Mesenchymal stem cell (in vitro differentiated cells and primary cell): Measurements from ENCODE around the gene AOX1.
"Not testable (repeated sequence)": the region's sequence is repeated elsewhere in the genome, so short reads cannot be mapped to it uniquely, and the experiment has no call there.

Source experiments
- DNase-seq: peaks from one replicate; pipeline ENCODE4 v3.0.0-alpha.2; 2013
- H2AFZ ChIP-seq: one replicate; pipeline ENCODE4 v1.6.1; 2013; ENCODE audit warnings: low read depth, mild to moderate bottlenecking, control low read depth, inconsistent platforms, low read length, moderate library complexity
- H2AK5ac ChIP-seq: 2 replicates; pipeline ENCODE4 v1.6.1; 2013; ENCODE audit warnings: low read length, moderate library complexity, mild to moderate bottlenecking, inconsistent platforms; ENCODE audit not compliant: severe bottlenecking
- H2BK120ac ChIP-seq: one replicate; pipeline ENCODE4 v1.6.1; 2013; ENCODE audit warnings: low read depth, mild to moderate bottlenecking, inconsistent platforms, low read length, moderate library complexity
- H2BK12ac ChIP-seq, 2 experiments: one replicate each; pipeline ENCODE4 v1.6.1; 2013; ENCODE audit warnings: inconsistent platforms in 2 of 2, low read length in 2 of 2, mild to moderate bottlenecking in 2 of 2, moderate library complexity in 2 of 2, control low read depth in 1 of 2
- H2BK15ac ChIP-seq: one replicate; pipeline ENCODE4 v1.6.1; 2013; ENCODE audit warnings: mild to moderate bottlenecking, low read depth, inconsistent platforms; ENCODE audit not compliant: poor library complexity, severe bottlenecking
- H2BK5ac ChIP-seq: 2 replicates; pipeline ENCODE4 v1.6.1; 2013; ENCODE audit warnings: low read depth, mild to moderate bottlenecking, low read length, control low read depth, inconsistent platforms; ENCODE audit not compliant: poor library complexity, severe bottlenecking
- H3K14ac ChIP-seq, 2 experiments: one replicate each; pipeline ENCODE4 v1.6.1; 2013; ENCODE audit warnings: inconsistent platforms in 2 of 2, low read length in 2 of 2, control low read depth in 1 of 2, mild to moderate bottlenecking in 1 of 2, moderate library complexity in 1 of 2
- H3K18ac ChIP-seq, 2 experiments: one replicate each; pipeline ENCODE4 v1.6.1; 2013; ENCODE audit warnings: inconsistent platforms in 2 of 2, low read length in 2 of 2, control low read depth in 1 of 2, low read depth in 1 of 2, mild to moderate bottlenecking in 1 of 2
- H3K23ac ChIP-seq, 2 experiments: one replicate each; pipeline ENCODE4 v1.6.1; 2013; ENCODE audit warnings: inconsistent platforms in 2 of 2, low read length in 2 of 2, mild to moderate bottlenecking in 2 of 2, moderate library complexity in 2 of 2, control low read depth in 1 of 2
- H3K27ac ChIP-seq: 2 replicates; pipeline ENCODE4 v1.5.1; 2013; ENCODE audit warnings: mild to moderate bottlenecking, moderate library complexity, low read length, control low read depth, inconsistent platforms; ENCODE audit not compliant: poor library complexity, severe bottlenecking
- H3K27me3 ChIP-seq, 2 experiments: 2 replicates each; pipeline versions ENCODE4 v1.6.1 to v1.7.0; 2013; ENCODE audit warnings: low read length in 2 of 2, mild to moderate bottlenecking in 2 of 2, moderate library complexity in 2 of 2, control low read depth in 1 of 2, inconsistent platforms in 1 of 2; ENCODE audit not compliant: control insufficient read depth in 1 of 2, insufficient read depth in 1 of 2
- H3K36me3 ChIP-seq, 2 experiments: 2 replicates each; pipeline versions ENCODE4 v1.6.1 to v1.7.0; 2013; ENCODE audit warnings: low read length in 2 of 2, control low read depth in 1 of 2, inconsistent platforms in 1 of 2, low read depth in 1 of 2, mild to moderate bottlenecking in 1 of 2; ENCODE audit not compliant: insufficient read depth in 2 of 2, control insufficient read depth in 1 of 2
- H3K4ac ChIP-seq, 2 experiments: one replicate each; pipeline ENCODE4 v1.6.1; 2013; ENCODE audit warnings: inconsistent platforms in 2 of 2, low read length in 2 of 2, mild to moderate bottlenecking in 2 of 2, moderate library complexity in 2 of 2, control low read depth in 1 of 2, low read depth in 1 of 2
- H3K4me1 ChIP-seq: 2 replicates; pipeline ENCODE4 v1.6.1; 2013; ENCODE audit warnings: low read depth, low read length, control low read depth; ENCODE audit not compliant: control insufficient read depth, insufficient read depth
- H3K4me2 ChIP-seq: 2 replicates; pipeline ENCODE4 v1.6.1; 2013; ENCODE audit warnings: low read length, mild to moderate bottlenecking, inconsistent platforms; ENCODE audit not compliant: poor library complexity, severe bottlenecking
- H3K4me3 ChIP-seq, 2 experiments: 2 replicates each; pipeline versions ENCODE4 v1.5.1 to v1.7.0; 2013; ENCODE audit warnings: low read length in 2 of 2, mild to moderate bottlenecking in 2 of 2, control low read depth in 1 of 2, low read depth in 1 of 2; ENCODE audit not compliant: insufficient read depth in 1 of 2
- H3K79me1 ChIP-seq: replicated peaks from 2 replicates; pipeline ENCODE4 v1.6.1; 2013; ENCODE audit warnings: mild to moderate bottlenecking, control low read depth, low read length, inconsistent platforms; ENCODE audit not compliant: poor library complexity, severe bottlenecking
- H3K9ac ChIP-seq: 2 replicates; pipeline ENCODE4 v1.7.0; 2013; ENCODE audit warnings: mild to moderate bottlenecking, low read length, moderate library complexity
- H3K9me3 ChIP-seq: 2 replicates; pipeline ENCODE4 v1.7.0; 2013; ENCODE audit warnings: mild to moderate bottlenecking, low read length; ENCODE audit not compliant: control insufficient read depth
- H4K8ac ChIP-seq: one replicate; pipeline ENCODE4 v1.6.1; 2013; ENCODE audit warnings: inconsistent platforms, mild to moderate bottlenecking, low read length, moderate library complexity
- H4K91ac ChIP-seq: one replicate; pipeline ENCODE4 v1.6.1; 2013; ENCODE audit warnings: mild to moderate bottlenecking, low read length, inconsistent platforms
- WGBS: methylation state at CpG from one replicate; pipeline ENCODE4 v1.1.7; 2013; ENCODE audit warnings: mixed read lengths; 5-methylcytosine and 5-hydroxymethylcytosine counted together

Gene AOX1

GRCh38 chr2:200608341-200609027, 22.7 kb downstream of the AOX1 start:
- Histone ChIP-seq H3K4me3 (peak overlapping the region in 1 of 2 experiments; percentile 31), H3K9ac (peak overlapping the region; percentile 21), H3K27me3 (no peaks in the 10 kb centered on the region), H3K4ac (no peak overlapping the region), H3K4me1 (peaks cover 4% of the 10 kb centered on the region), H3K4me2 (no peak overlapping the region), H2BK120ac (no peak overlapping the region), H2BK15ac (no peak overlapping the region), H3K9me3 (no peaks in the 10 kb centered on the region), H4K8ac (no peak overlapping the region), H4K91ac (no peak overlapping the region), H2BK12ac (no peak overlapping the region), H2BK5ac (no peak overlapping the region), H3K36me3 (peaks cover 0 to 60% of the 10 kb centered on the region in 2 experiments), H3K79me1 (no peaks in the 10 kb centered on the region), H3K14ac (no peak overlapping the region), H3K27ac (peak overlapping the region; percentile 58), H3K23ac (no peak overlapping the region), H2AFZ (no peak overlapping the region), H3K18ac (no peak overlapping the region), H2AK5ac (peak overlapping the region; percentile 82)
- WGBS, result 50% methylated on average over 2 of the region's 3 CpGs
- DNase-seq, result no peak

DNA sequence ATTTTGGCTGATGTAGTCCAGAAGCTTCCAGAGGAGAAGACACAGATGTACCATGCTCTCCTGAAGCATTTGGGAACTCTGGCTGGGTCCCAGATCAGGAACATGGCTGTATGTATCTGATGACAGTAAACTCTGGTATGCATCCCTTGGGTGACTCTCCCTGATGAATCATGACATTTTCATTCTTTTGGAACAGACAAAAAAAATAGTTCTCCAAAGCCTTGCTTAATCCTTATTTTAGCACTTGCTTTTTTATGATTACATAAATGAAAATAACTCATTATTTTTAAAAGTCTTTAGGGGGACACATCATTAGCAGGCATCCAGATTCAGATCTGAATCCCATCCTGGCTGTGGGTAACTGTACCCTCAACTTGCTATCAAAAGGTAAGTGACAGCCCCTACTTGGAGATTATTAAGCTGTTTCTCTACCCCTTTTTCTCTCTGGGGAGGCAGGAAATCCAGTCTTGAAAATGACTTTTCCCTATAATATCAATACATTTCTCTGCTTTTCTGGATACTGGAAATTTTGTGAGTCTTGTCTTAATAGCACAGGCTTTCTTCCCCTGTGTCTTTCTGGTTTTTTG, 23.3 kb downstream of the AOX1 start:
- Histone ChIP-seq H3K4ac (no peak overlapping the region), H2BK5ac (no peak overlapping the region), H3K4me2 (no peak overlapping the region), H2AK5ac (no peak overlapping the region), H4K91ac (no peak overlapping the region), H3K14ac (no peak overlapping the region), H2AFZ (no peak overlapping the region), H3K4me1 (peaks cover 2% of the 10 kb centered on the region), H2BK12ac (no peak overlapping the region), H3K27me3 (no peaks in the 10 kb centered on the region), H3K9ac (peak overlapping the region; percentile 76), H2BK15ac (no peak overlapping the region), H3K9me3 (no peaks in the 10 kb centered on the region), H3K36me3 (peaks cover 0 to 66% of the 10 kb centered on the region in 2 experiments), H4K8ac (no peak overlapping the region), H3K4me3 (peak overlapping the region in 1 of 2 experiments; percentile 59), H3K18ac (no peak overlapping the region), H3K23ac (no peak overlapping the region), H3K79me1 (no peaks in the 10 kb centered on the region), H3K27ac (peak overlapping the region; percentile 58), H2BK120ac (no peak overlapping the region)
- DNase-seq, result peak; percentile 69

- 100% methylated on average over 3 of the region's 3 CpGs for WGBS
- not testable (repeated sequence) for H2BK120ac ChIP-seq, H2AK5ac ChIP-seq, H3K27ac ChIP-seq, H2BK5ac ChIP-seq, H3K23ac ChIP-seq, H4K8ac ChIP-seq, H4K91ac ChIP-seq, H3K4ac ChIP-seq, DNase-seq, H3K4me1 ChIP-seq, H2BK15ac ChIP-seq, H3K4me2 ChIP-seq, H2BK12ac ChIP-seq, H3K79me1 ChIP-seq, H3K27me3 ChIP-seq, H3K9me3 ChIP-seq, H3K9ac ChIP-seq, H3K18ac ChIP-seq, H2AFZ ChIP-seq, H3K4me3 ChIP-seq, H3K14ac ChIP-seq
- peaks cover 0 to 65% of the 10 kb centered on the region in 2 experiments for H3K36me3 ChIP-seq
Measured at GRCh38 chr2:200610217-200610616, 24.4 kb downstream of the AOX1 start.

GRCh38 chr2:200613692-200614091, 27.9 kb downstream of the AOX1 start:
- no peak overlapping the region for H2BK5ac ChIP-seq
- no peaks in the 10 kb centered on the region for H3K27me3 ChIP-seq
- no peak overlapping the region for H3K4me3 ChIP-seq
- peaks cover 0 to 39% of the 10 kb centered on the region in 2 experiments for H3K36me3 ChIP-seq
- no peak overlapping the region for H3K18ac ChIP-seq
- no peak overlapping the region for H2AK5ac ChIP-seq
- no peak overlapping the region for H2BK12ac ChIP-seq
- H2AFZ ChIP-seq, result no peak overlapping the region
- H4K8ac ChIP-seq, result no peak overlapping the region
- no peak overlapping the region for H3K14ac ChIP-seq
- H3K79me1 ChIP-seq, result no peaks in the 10 kb centered on the region
- no peak overlapping the region for H3K4me2 ChIP-seq
- no peak overlapping the region for H3K4ac ChIP-seq
- no peaks in the 10 kb centered on the region for H3K9me3 ChIP-seq
- H4K91ac ChIP-seq, result no peak overlapping the region
- WGBS, result 95% methylated on average over 3 of the region's 4 CpGs
- H2BK120ac ChIP-seq, result peak overlapping the region; percentile 34
- no peak for DNase-seq
- no peak overlapping the region for H3K23ac ChIP-seq
- peaks cover 3% of the 10 kb centered on the region for H3K4me1 ChIP-seq
- H2BK15ac ChIP-seq, result no peak overlapping the region
- no peak overlapping the region for H3K9ac ChIP-seq
- no peak overlapping the region for H3K27ac ChIP-seq
